Activated CD4-positive, alpha-beta T cell treated with anti-CD3 and anti-CD28 coated beads, Interleukin-2, amount 50 U/mL, for 1 hour (primary cell): Measurements from ENCODE around the gene SPZ1.
"Not testable (repeated sequence)": the region's sequence is repeated elsewhere in the genome, so short reads cannot be mapped to it uniquely, and the experiment has no call there.

Experiments used
- DNase-seq: peaks from one replicate; pipeline ENCODE4 v3.0.0-alpha.2; 2020

SPZ1 gene

GRCh38 chr5:80339116-80339515, 19.3 kb downstream of the SPZ1 start:
- no peak for DNase-seq

GRCh38 chr5:80341016-80341775, 21.4 kb downstream of the SPZ1 start:
- DNase-seq, result no peak

GRCh38 chr5:80343067-80343466, 23.3 kb downstream of the SPZ1 start:
- no peak for DNase-seq

- DNase-seq, result peak; percentile 23
Measured at GRCh38 chr5:80346055-80346454, 26.3 kb downstream of the SPZ1 start.

- DNase-seq, result no peak
Measured at GRCh38 chr5:80348171-80348570, 28.4 kb downstream of the SPZ1 start.

- DNase-seq, result not testable (repeated sequence)
Measured at GRCh38 chr5:80351019-80351418, 31.2 kb downstream of the SPZ1 start.

- DNase-seq, result no peak
Measured at GRCh38 chr5:80355686-80356085, 35.9 kb downstream of the SPZ1 start.

- DNase-seq, result no peak
Measured at GRCh38 chr5:80357671-80358070, 37.9 kb downstream of the SPZ1 start.

GRCh38 chr5:80360914-80361444, 41.2 kb downstream of the SPZ1 start:
- DNase-seq, result no peak

- DNase-seq, result no peak
Measured at GRCh38 chr5:80364892-80365291, 45.1 kb downstream of the SPZ1 start.

- no peak for DNase-seq
Measured at GRCh38 chr5:80368661-80369480, 49.1 kb downstream of the SPZ1 start.

- no peak for DNase-seq
Measured at GRCh38 chr5:80369521-80369920, 49.7 kb downstream of the SPZ1 start.

- no peak for DNase-seq
Measured at GRCh38 chr5:80370390-80370789, 50.6 kb downstream of the SPZ1 start.
